Glutamatergic neuron (in vitro differentiated cells): ENCODE results near the gene LEF1. TPM values are rescaled to one million over a fixed set of nuclear protein-coding genes. Genes with fewer than 3 reads are reported as not detected.

Experiments
- DNase-seq: peaks from one replicate; pipeline ENCODE4 v3.0.0; 2022
- H3K27ac Mint-ChIP-seq: one replicate; pipeline ENCODE4 v1.8.0; 2020; ENCODE audit warnings: mild to moderate bottlenecking, mixed read lengths, inconsistent platforms; ENCODE audit not compliant: unreplicated experiment
- H3K27me3 Mint-ChIP-seq: one replicate; pipeline ENCODE4 v1.8.0; 2020; ENCODE audit warnings: mild to moderate bottlenecking, moderate library complexity, mixed read lengths, inconsistent platforms; ENCODE audit not compliant: unreplicated experiment
- H3K36me3 Mint-ChIP-seq: one replicate; pipeline ENCODE4 v1.8.0; 2020; ENCODE audit warnings: mild to moderate bottlenecking, mixed read lengths, inconsistent platforms; ENCODE audit not compliant: unreplicated experiment
- H3K4me1 Mint-ChIP-seq: one replicate; pipeline ENCODE4 v1.8.0; 2020; ENCODE audit warnings: mild to moderate bottlenecking, low read depth, mixed read lengths, inconsistent platforms; ENCODE audit not compliant: unreplicated experiment
- H3K4me3 Mint-ChIP-seq: one replicate; pipeline ENCODE4 v1.8.0; 2020; ENCODE audit warnings: mild to moderate bottlenecking, mixed read lengths, inconsistent platforms; ENCODE audit not compliant: unreplicated experiment
- H3K9me3 Mint-ChIP-seq: one replicate; pipeline ENCODE4 v1.8.0; 2020; ENCODE audit warnings: mild to moderate bottlenecking, moderate library complexity, mixed read lengths, inconsistent platforms; ENCODE audit not compliant: unreplicated experiment
- total RNA-seq: library from RNA; stranded (reverse); fragmentation: NEBNext Ultra II Directional; extraction: Animal tissue kit (Norgen Biotek cat#: 25700); gene quantifications from one replicate; pipeline ENCODE4 v1.2.1, GENCODE V29; 2021; ENCODE audit not compliant: unreplicated experiment
- TF ChIP-seq, protein P1 (sequence below): fragments of 200-600 bp; sonication (generic); IDR thresholded peaks from one replicate; pipeline ENCODE4 v1.5.0; 2021; ENCODE audit not compliant: partially characterized antibody, unreplicated experiment

Gene LEF1
- total RNA-seq, 1 donor from 2014 or later, result 0.98 TPM

DNA sequence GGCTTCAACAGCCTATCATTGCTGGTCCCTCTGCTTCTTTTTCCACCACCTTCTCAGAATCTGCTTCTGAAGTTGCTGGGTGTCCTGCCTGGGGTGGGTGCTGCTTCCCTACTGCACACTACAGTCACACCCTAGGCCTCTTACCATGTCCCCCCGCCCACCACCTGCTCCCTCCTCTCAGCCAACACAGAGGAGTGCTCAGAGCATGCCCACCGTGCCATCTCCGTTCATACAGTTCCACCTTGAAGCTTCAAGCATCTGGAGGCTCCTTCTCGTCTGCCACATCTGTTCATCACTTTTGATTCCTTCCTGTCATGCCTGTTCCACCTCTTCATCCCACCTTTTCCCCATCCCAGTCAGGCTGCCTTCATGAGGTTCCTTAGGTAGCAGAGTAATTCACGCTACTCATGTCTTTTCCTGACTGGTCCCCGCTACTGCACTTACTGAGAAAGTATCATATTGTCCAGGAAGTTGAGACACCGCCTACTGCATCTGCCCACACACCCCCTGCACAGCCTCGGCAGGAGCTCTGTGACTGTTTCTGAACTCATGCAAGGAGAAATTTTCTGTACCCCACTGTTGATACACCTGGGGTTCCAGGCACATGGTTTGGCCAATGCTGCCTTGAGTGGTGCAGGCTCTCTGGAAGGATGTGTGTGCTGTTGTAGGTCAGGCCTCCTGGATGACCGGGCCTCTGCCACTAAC lies 139.6 kb downstream of the LEF1 start:
- Mint-ChIP-seq H3K4me1 (peaks cover 12% of the 10 kb centered on the region), H3K27ac (peak overlapping the region; percentile 6), H3K27me3 (no peaks in the 10 kb centered on the region), H3K4me3 (no peak overlapping the region), H3K36me3 (no peaks in the 10 kb centered on the region), H3K9me3 (peaks cover 1% of the 10 kb centered on the region)
- DNase-seq, result no peak
- TF ChIP-seq, protein P1, sequence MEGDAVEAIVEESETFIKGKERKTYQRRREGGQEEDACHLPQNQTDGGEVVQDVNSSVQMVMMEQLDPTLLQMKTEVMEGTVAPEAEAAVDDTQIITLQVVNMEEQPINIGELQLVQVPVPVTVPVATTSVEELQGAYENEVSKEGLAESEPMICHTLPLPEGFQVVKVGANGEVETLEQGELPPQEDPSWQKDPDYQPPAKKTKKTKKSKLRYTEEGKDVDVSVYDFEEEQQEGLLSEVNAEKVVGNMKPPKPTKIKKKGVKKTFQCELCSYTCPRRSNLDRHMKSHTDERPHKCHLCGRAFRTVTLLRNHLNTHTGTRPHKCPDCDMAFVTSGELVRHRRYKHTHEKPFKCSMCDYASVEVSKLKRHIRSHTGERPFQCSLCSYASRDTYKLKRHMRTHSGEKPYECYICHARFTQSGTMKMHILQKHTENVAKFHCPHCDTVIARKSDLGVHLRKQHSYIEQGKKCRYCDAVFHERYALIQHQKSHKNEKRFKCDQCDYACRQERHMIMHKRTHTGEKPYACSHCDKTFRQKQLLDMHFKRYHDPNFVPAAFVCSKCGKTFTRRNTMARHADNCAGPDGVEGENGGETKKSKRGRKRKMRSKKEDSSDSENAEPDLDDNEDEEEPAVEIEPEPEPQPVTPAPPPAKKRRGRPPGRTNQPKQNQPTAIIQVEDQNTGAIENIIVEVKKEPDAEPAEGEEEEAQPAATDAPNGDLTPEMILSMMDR, result no peak

DNA sequence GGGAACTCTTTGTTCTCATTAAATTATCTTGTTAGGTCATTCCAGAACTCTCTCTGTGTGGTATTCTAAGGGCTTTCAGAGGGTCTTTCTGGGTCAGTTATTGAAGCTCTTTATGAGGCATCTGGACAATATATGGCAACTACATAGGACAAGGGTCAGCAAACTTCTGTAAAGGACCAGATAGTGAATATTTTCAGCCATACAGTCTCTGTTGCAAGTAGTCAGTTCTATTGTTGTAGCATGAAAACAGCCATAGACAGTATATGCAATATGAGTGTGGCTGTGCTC lies 143.9 kb downstream of the LEF1 start:
- Mint-ChIP-seq H3K4me3 (no peak overlapping the region), H3K9me3 (no peaks in the 10 kb centered on the region), H3K4me1 (no peaks in the 10 kb centered on the region), H3K27ac (no peak overlapping the region), H3K27me3 (no peaks in the 10 kb centered on the region), H3K36me3 (no peaks in the 10 kb centered on the region)
- DNase-seq, result no peak
- TF ChIP-seq, protein P1, result no peak

DNA sequence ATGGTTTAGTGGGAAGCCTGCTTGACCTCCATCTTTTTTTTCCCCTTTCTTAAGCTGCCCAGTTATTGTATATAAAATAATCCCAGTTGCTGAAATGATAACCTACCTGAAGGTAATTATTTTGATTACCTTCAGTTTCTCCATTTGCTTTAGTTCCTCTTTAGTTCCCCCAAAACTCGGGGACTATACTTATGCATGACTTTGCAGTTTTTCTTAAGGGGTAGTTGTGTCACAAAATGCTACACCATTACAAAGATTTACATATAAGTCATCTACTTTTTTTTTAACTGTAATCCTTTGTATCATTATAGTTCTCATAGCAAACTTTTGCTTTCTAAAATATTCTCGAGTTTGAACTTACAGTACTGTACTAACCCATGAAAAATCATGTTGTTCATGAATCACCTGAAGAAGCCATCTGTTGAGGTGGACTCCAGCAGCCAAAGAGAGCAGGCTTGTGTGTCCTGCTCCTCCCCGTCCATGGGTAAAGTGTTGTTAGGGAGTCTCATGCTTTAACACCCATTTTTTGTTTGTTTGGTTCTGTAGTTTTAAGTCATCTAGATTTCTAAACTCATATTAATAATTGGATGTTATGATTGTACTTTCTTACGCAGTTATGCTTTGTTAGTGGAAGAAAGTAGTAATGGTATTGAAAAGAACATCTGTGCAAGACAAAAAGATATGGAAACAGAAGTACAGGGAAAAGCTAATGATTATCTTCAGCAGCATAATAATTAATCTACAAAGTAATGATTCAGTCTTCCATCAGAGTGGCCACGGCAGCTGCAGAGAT lies 144.5 kb downstream of the LEF1 start:
- Mint-ChIP-seq H3K4me3 (no peak overlapping the region), H3K4me1 (no peaks in the 10 kb centered on the region), H3K27ac (no peak overlapping the region), H3K36me3 (no peaks in the 10 kb centered on the region), H3K9me3 (no peaks in the 10 kb centered on the region), H3K27me3 (no peaks in the 10 kb centered on the region)
- no peak for DNase-seq
- TF ChIP-seq, protein P1, result no peak

DNA sequence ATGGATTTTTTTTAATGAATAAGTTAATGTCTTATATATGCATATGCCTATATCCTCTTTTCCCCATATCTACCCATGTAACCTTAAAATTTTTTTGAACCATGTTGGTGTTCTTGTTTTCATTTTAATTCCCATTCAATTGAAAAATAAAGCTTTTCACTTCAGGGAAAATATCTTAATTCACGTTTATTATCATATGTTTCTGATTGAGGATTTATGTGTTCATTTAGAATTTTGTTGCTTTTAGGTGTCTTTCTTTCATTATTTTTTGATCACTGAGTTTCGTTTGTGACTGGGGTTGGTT lies 149.9 kb downstream of the LEF1 start:
- no peak overlapping the region for H3K27ac Mint-ChIP-seq
- no peaks in the 10 kb centered on the region for H3K27me3 Mint-ChIP-seq
- peaks cover 1% of the 10 kb centered on the region for H3K9me3 Mint-ChIP-seq
- DNase-seq, result no peak
- TF ChIP-seq, protein P1, result peak; percentile 42
- H3K36me3 Mint-ChIP-seq, result no peaks in the 10 kb centered on the region
- no peak overlapping the region for H3K4me3 Mint-ChIP-seq
- H3K4me1 Mint-ChIP-seq, result no peaks in the 10 kb centered on the region

DNA sequence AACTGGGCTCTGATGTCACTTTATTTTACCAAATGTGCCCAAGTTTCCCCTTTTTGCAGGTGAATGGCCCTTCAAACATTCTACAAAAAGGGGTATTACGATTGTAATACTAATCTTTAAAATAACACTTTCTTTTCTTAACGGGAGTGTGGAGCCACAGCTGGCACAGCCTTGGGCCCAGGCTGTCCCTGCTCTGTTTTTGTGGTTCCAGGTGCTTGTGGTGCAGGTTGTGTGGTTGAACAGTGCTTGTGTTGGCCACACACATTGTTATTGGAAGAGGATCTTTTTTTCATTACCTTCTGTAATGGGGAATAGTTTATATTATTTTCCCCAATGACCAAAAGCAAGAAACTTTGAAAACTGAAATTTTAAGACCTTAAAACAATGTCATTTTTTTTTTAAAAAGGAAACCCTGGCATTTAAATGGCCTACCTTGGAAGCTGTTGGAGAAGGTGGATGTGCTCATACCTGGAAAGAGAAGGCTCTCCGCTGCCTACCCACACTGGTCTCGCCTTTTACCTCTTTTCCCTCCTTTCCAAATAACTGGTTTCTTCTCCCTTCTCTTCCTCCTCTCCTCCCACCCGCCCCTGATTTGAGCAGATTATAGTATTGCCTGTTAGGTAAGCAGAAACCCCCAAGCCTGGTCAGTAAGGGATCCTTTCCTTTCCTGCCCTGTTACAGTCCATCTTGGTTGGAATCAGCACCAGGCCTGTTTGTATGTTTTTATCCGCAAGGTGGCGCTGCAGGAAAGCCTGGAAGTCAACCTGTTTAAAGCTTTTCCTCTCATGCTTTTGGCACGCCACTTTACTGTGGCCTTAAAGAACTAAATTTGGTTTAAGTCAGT lies 150.5 kb downstream of the LEF1 start:
- Mint-ChIP-seq H3K27me3 (no peaks in the 10 kb centered on the region), H3K4me1 (no peaks in the 10 kb centered on the region), H3K9me3 (peaks cover 1% of the 10 kb centered on the region), H3K27ac (no peak overlapping the region), H3K4me3 (no peak overlapping the region), H3K36me3 (no peaks in the 10 kb centered on the region)
- TF ChIP-seq, protein P1, result peak; percentile 93
- DNase-seq, result peak; percentile 89
